Uterus (tissue), 4 donors: ENCODE measurements around the gene TBC1D22B. TPM values are rescaled to one million over a fixed set of nuclear protein-coding genes. Genes with fewer than 3 reads are reported as not detected.
"Not testable (repeated sequence)": the region's sequence is repeated elsewhere in the genome, so short reads cannot be mapped to it uniquely, and the experiment has no call there.

Experiments
- DNase-seq, 2 donors: peaks; one replicate each; pipeline ENCODE4 v3.0.0-alpha.2; 2019 to 2020
- H3K27ac ChIP-seq, 2 donors: fragments of 200-600 bp; sonication (generic); 1 replicate in 1 of 2; 2 replicates in 1 of 2; pipeline ENCODE4 v1.5.1; 2016 to 2018
- H3K27me3 ChIP-seq, 2 donors: fragments of 200-600 bp; sonication (generic); one replicate each; pipeline ENCODE4 v1.5.1; 2018 to 2019; ENCODE audit warnings: control low read depth in 1 of 2
- H3K36me3 ChIP-seq, 2 donors: fragments of 200-600 bp; sonication (generic); one replicate each; pipeline ENCODE4 v1.5.1; 2019; ENCODE audit warnings: control low read depth in 1 of 2
- H3K4me1 ChIP-seq, 2 donors: fragments of 200-600 bp; sonication (generic); one replicate each; pipeline ENCODE4 v1.5.1; 2018 to 2019; ENCODE audit warnings: control low read depth in 1 of 2
- H3K4me3 ChIP-seq, 2 donors: fragments of 200-600 bp; sonication (generic); 1 replicate in 1 of 2; 2 replicates in 1 of 2; pipeline ENCODE4 v1.5.1; 2018 to 2019; ENCODE audit warnings: mild to moderate bottlenecking in 1 of 2
- H3K9me3 ChIP-seq, 2 donors: fragments of 200-600 bp; sonication (generic); one replicate each; pipeline ENCODE4 v1.5.1; 2019; ENCODE audit warnings: control low read depth in 1 of 2
- CTCF ChIP-seq, 4 experiments: fragments of 200-600 bp in 2 of 4; fragments of 450-650 bp in 2 of 4; sonication (generic) in 2 of 4; IDR thresholded peaks; one replicate each; pipeline ENCODE4 v1.5.1; 2016 to 2019; ENCODE audit warnings: antibody characterized with exemption in 4 of 4, mild to moderate bottlenecking in 2 of 4, moderate library complexity in 1 of 4
- POLR2A ChIP-seq, 2 donors: fragments of 450-650 bp; IDR thresholded peaks; one replicate each; pipeline ENCODE4 v1.6.1; 2016; ENCODE audit warnings: antibody characterized with exemption in 2 of 2, mild to moderate bottlenecking in 1 of 2, moderate library complexity in 1 of 2
- intact Hi-C: fragments of 100-400 bp; cut with DNase I; formaldehyde crosslinking; loops from one replicate; pipeline ENCODE4 v1.15.1; 2023; ENCODE audit warnings: low total_unique reads
- total RNA-seq, 4 donors: library from RNA; depleted of rRNA in 3 of 4; stranded (reverse); fragments of >200 nt in 3 of 4; gene quantifications; one replicate each; pipeline versions ENCODE4 v1.1.0 to v1.2.4, GENCODE V29; 2014 to 2023
- donor health status: DM: yes; HTN: yes; CAD: no.

TBC1D22B gene
- total RNA-seq, 4 donors from 2014 or later = 4.1 to 15.4 (median 7.5) TPM

DNA sequence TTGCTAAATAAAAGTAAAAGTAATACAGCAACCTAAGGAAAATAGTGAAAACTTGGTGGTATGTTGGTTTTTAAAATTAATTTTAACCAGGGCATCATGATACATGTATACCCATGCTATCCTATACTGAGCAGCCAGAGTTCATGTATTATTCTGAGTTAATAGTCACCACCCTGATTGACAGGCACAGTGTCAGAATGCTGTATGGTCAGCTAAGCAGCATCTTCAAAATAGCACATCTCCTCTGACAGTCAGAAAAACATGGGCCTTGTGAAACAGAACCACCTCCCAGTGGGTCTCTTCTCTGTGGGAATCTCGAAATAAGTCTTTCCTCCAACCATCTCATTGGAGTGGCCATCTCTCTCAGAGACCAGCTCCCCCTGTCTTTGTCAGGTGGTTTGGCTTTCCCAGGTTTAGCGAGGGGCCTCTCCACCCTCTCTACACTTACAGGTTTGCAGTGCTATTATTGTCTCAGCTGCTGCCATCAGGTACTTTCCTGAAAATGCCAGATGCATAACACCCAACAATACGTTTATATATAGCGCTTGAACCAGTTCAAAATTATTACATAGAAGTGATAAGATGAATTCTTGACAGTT lies 49.2 kb downstream of the TBC1D22B start:
- TF ChIP-seq CTCF (IDR thresholded peaks at IDR 0.05) (no peak), POLR2A (IDR thresholded peaks at IDR 0.05) (no peak)
- H3K4me3 ChIP-seq = no peak overlapping the region
- H3K27ac ChIP-seq = no peak overlapping the region
- no peaks in the 10 kb centered on the region for H3K27me3 ChIP-seq
- no peaks in the 10 kb centered on the region for H3K4me1 ChIP-seq
- H3K36me3 ChIP-seq = no peaks in the 10 kb centered on the region
- intact Hi-C loops = no loop called here
- DNase-seq = no peak
- no peaks in the 10 kb centered on the region for H3K9me3 ChIP-seq

DNA sequence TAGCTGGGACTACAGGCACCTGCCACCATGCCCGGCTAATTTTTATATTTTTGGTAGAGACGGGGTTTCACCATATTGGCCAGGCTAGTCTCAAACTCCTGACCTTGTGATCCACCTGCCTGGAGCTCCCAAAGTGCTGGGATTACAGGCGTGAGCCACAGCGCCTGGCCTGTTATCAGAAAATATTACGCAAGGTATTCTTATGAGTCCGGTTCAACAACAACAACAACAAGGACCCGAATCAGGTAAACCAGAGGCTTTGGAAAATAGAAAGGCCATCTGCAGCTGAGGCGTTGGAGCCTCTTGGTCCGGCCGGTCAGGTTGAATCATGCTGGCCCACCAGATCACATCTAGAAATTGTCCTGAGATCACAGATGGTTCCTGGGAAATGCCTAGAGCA lies 49.9 kb downstream of the TBC1D22B start:
- H3K4me1 ChIP-seq, H3K36me3 ChIP-seq, H3K27me3 ChIP-seq, intact Hi-C loops, DNase-seq, H3K4me3 ChIP-seq, H3K9me3 ChIP-seq: not testable (repeated sequence)
- peak overlapping the region; percentile 41 to 79 for H3K27ac ChIP-seq

GRCh38 chr6:37308069-37308815 lies 50.7 kb downstream of the TBC1D22B start:
- Histone ChIP-seq H3K4me1 (no peaks in the 10 kb centered on the region), H3K9me3 (no peaks in the 10 kb centered on the region), H3K4me3 (no peak overlapping the region), H3K36me3 (no peaks in the 10 kb centered on the region), H3K27me3 (no peaks in the 10 kb centered on the region), H3K27ac (peak overlapping the region; percentile 41 to 79)
- TF ChIP-seq CTCF (IDR thresholded peaks at IDR 0.05) (no peak), POLR2A (IDR thresholded peaks at IDR 0.05) (no peak)
- peak in 1 of 2 donors; percentile 72 for DNase-seq
- intact Hi-C loops = no loop called here

DNA sequence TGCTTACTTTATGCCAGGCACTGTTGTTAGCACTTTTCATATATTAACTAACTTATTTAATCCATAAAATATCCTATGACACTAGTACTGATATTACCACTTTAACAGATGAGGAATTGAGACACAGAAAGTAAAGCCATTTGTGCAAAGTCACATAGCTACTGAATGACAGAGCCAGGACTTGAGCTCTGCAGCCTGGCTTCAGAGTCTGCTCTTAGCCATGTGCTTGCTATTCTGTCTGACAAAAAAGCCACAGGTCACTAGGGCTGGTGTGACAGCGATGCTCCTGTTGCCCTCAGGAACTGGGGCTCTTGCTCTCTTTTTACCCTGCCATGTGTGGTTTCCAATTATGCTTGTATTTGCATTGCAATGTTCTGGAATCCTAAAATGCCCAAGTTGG lies 51.5 kb downstream of the TBC1D22B start:
- intact Hi-C loops = no loop called here
- H3K27ac ChIP-seq = peak overlapping the region; percentile 41 to 79
- no peak for TF ChIP-seq POLR2A (IDR thresholded peaks at IDR 0.05)
- no peak for TF ChIP-seq CTCF (IDR thresholded peaks at IDR 0.05)

GRCh38 chr6:37309692-37310091 lies 52.1 kb downstream of the TBC1D22B start:
- intact Hi-C loops = no loop called here
- H3K4me1 ChIP-seq = no peaks in the 10 kb centered on the region
- H3K4me3 ChIP-seq = no peak overlapping the region
- no peak for DNase-seq
- H3K36me3 ChIP-seq = no peaks in the 10 kb centered on the region
- peak overlapping the region; percentile 41 to 79 for H3K27ac ChIP-seq
- no peaks in the 10 kb centered on the region for H3K27me3 ChIP-seq
- H3K9me3 ChIP-seq = no peaks in the 10 kb centered on the region
- no peak for TF ChIP-seq POLR2A (IDR thresholded peaks at IDR 0.05)
- no peak for TF ChIP-seq CTCF (IDR thresholded peaks at IDR 0.05)

More for the DNA sequence above, 51.5 kb downstream of the TBC1D22B start:
- DNase-seq = no peak
- Histone ChIP-seq H3K9me3 (no peaks in the 10 kb centered on the region), H3K36me3 (no peaks in the 10 kb centered on the region), H3K4me1 (no peaks in the 10 kb centered on the region), H3K4me3 (no peak overlapping the region), H3K27me3 (no peaks in the 10 kb centered on the region)
